ENCODE data around the gene HOMER2.
"Not testable (repeated sequence)": the region's sequence is repeated elsewhere in the genome, so short reads cannot be mapped to it uniquely, and the experiment has no call there.

Gene HOMER2

GRCh38 chr15:82923744-82924143 is 28.8 kb downstream of the HOMER2 start:
- DNase-seq: no peak

GRCh38 chr15:82922737-82923136 is 29.8 kb downstream of the HOMER2 start:
- no peak for DNase-seq

GRCh38 chr15:82921939-82922338 is 30.6 kb downstream of the HOMER2 start:
- DNase-seq: no peak

- DNase-seq: no peak
Measured at GRCh38 chr15:82921242-82921641, 31.3 kb downstream of the HOMER2 start.

- DNase-seq: no peak
Measured at GRCh38 chr15:82919231-82919886, 33.2 kb downstream of the HOMER2 start.

GRCh38 chr15:82918607-82919230 is 33.8 kb downstream of the HOMER2 start:
- DNase-seq: no peak

- DNase-seq: no peak
Measured at GRCh38 chr15:82918162-82918561, 34.4 kb downstream of the HOMER2 start.

GRCh38 chr15:82917249-82917648 is 35.3 kb downstream of the HOMER2 start:
- no peak for DNase-seq

- DNase-seq: no peak
Measured at GRCh38 chr15:82916161-82916952, 36.2 kb downstream of the HOMER2 start.

- no peak for DNase-seq
Measured at GRCh38 chr15:82914396-82914795, 38.1 kb downstream of the HOMER2 start.

- DNase-seq: no peak
Measured at GRCh38 chr15:82911458-82911857, 41.1 kb downstream of the HOMER2 start.

GRCh38 chr15:82910721-82911120 is 41.8 kb downstream of the HOMER2 start:
- DNase-seq: no peak

- no peak for DNase-seq
Measured at GRCh38 chr15:82909080-82909815, 43.3 kb downstream of the HOMER2 start.

- no peak for DNase-seq
Measured at GRCh38 chr15:82907350-82907749, 45.2 kb downstream of the HOMER2 start.

- no peak for DNase-seq
Measured at GRCh38 chr15:82904574-82904973, 47.9 kb downstream of the HOMER2 start.

GRCh38 chr15:82903511-82903910 is 49.0 kb downstream of the HOMER2 start:
- DNase-seq: no peak

GRCh38 chr15:82901114-82901805 is 51.3 kb downstream of the HOMER2 start:
- DNase-seq: no peak

- no peak for DNase-seq
Measured at GRCh38 chr15:82900511-82901060, 51.9 kb downstream of the HOMER2 start.

GRCh38 chr15:82898961-82899360 is 53.6 kb downstream of the HOMER2 start:
- no peak for DNase-seq

- DNase-seq: no peak
Measured at GRCh38 chr15:82895983-82896382, 56.5 kb downstream of the HOMER2 start.

- no peak for DNase-seq
Measured at GRCh38 chr15:82894971-82895520, 57.5 kb downstream of the HOMER2 start.

GRCh38 chr15:82893473-82893872 is 59.0 kb downstream of the HOMER2 start:
- DNase-seq: not testable (repeated sequence)
